Activated CD4-positive, alpha-beta T cell treated with anti-CD3 and anti-CD28 coated beads, Interleukin-2, amount 10 ng/mL, durations not matched to agents 24 days and 14 days (primary cell): ENCODE results near the gene SHROOM4. TPM values are rescaled to one million over a fixed set of nuclear protein-coding genes. Genes with fewer than 3 reads are reported as not detected.

Source experiments
- DNase-seq: peaks from one replicate; pipeline ENCODE4 v3.0.0; 2022
- H3K27ac Mint-ChIP-seq: one replicate; pipeline ENCODE4 v1.8.0; 2022; ENCODE audit warnings: mild to moderate bottlenecking, mixed read lengths
- H3K27me3 Mint-ChIP-seq: one replicate; pipeline ENCODE4 v1.8.0; 2022; ENCODE audit warnings: mixed read lengths
- H3K36me3 Mint-ChIP-seq: one replicate; pipeline ENCODE4 v1.8.0; 2022; ENCODE audit warnings: low read depth, mild to moderate bottlenecking, mixed read lengths
- H3K4me1 Mint-ChIP-seq: one replicate; pipeline ENCODE4 v1.8.0; 2021; ENCODE audit warnings: mixed read lengths
- H3K4me3 Mint-ChIP-seq: one replicate; pipeline ENCODE4 v1.8.0; 2022; ENCODE audit warnings: mild to moderate bottlenecking, moderate library complexity, mixed read lengths
- H3K9me3 Mint-ChIP-seq: one replicate; pipeline ENCODE4 v1.8.0; 2021; ENCODE audit warnings: mixed read lengths
- intact Hi-C: fragments of 100-400 bp; cut with micrococcal nuclease; formaldehyde crosslinking; loops from one replicate; pipeline ENCODE4 v1.15.1; 2023
- total RNA-seq: library from RNA; stranded (reverse); gene quantifications from 2 replicates; pipeline ENCODE4 v1.2.3, GENCODE V29; 2022

The SHROOM4 gene
- total RNA-seq, 1 donor from 2014 or later, result not detected

DNA sequence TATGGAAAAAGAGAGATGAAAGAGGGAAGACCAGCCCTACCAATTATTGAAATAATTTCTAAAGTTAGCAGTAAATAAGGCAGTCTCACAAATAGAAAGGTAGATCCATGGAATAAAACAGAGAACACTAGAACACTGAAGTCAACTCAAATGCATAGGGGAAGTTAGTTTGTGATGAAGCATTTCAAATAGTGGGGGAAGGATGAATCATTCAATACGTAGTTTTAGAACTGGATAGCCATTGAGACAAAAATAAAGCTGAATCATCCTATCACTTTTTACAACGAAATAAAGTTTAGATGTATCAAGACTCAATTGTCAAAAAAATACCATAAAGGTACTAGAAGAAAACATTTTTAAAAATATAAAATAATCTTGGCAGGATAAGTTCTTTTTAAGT is 200.1 kb downstream of the SHROOM4 start:
- intact Hi-C loops, result no loop called here

DNA sequence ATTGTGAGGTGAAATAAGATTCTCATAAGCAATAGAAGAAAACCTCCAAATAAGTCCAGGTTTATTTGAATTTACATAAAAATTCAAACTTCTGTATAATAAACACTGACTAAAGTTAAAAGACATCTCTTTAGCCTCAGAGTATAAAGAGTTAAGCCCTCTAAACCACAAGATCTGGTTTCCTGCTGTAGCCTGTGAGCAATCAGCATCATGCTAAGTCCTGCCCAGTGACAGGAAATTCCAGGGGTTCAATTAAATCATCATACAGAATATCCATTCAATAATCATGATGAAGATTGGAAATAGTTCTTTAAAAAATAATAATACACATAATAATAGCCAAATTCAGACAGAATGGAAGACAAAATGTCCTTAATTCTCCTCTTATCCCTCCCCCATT is 204.2 kb downstream of the SHROOM4 start:
- no peaks in the 10 kb centered on the region for H3K4me1 Mint-ChIP-seq
- H3K4me3 Mint-ChIP-seq, result no peak overlapping the region
- no peaks in the 10 kb centered on the region for H3K9me3 Mint-ChIP-seq
- DNase-seq, result no peak
- no peak overlapping the region for H3K27ac Mint-ChIP-seq
- H3K27me3 Mint-ChIP-seq, result peaks cover 2% of the 10 kb centered on the region
- intact Hi-C loops, result no loop called here
- no peaks in the 10 kb centered on the region for H3K36me3 Mint-ChIP-seq

More for the DNA sequence above, 200.1 kb downstream of the SHROOM4 start:
- Mint-ChIP-seq H3K9me3 (no peaks in the 10 kb centered on the region), H3K36me3 (no peaks in the 10 kb centered on the region), H3K4me3 (no peak overlapping the region), H3K27ac (no peak overlapping the region), H3K27me3 (peaks cover 4% of the 10 kb centered on the region), H3K4me1 (no peaks in the 10 kb centered on the region)
- DNase-seq, result no peak

DNA sequence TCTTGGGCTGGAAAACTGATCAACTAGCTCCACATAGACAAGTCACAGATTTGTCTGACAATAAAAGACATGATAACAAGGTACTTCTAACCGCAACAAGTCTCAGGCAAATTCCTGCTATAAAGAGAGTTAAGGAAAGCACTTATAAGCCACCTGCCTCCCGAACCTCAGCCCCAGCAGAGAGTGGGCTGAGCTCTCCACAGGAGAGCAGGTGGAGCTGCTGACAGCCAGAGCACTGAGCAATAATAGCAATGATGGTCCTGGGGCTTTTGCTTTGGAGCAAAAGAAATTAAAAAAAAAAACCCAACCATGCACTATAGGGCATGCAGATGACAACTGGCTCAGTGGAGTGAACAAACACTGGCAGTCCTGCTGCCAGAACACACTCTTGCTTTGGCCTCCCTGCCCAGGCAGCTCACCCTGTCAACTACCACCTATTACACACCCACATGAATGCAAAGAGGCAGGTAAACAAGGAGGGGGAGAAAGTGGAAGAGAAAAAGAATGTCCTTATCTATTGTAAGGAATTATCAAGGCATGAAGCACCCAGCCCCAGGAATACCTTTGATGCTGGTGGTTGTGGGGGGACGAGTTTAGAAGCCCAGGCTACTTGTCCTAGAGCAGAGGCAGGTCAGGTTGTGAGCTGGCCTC is 207.6 kb downstream of the SHROOM4 start:
- Mint-ChIP-seq H3K4me3 (no peak overlapping the region), H3K27me3 (no peaks in the 10 kb centered on the region), H3K9me3 (no peaks in the 10 kb centered on the region), H3K36me3 (no peaks in the 10 kb centered on the region), H3K27ac (no peak overlapping the region), H3K4me1 (no peaks in the 10 kb centered on the region)
- intact Hi-C loops, result no loop called here
- no peak for DNase-seq

DNA sequence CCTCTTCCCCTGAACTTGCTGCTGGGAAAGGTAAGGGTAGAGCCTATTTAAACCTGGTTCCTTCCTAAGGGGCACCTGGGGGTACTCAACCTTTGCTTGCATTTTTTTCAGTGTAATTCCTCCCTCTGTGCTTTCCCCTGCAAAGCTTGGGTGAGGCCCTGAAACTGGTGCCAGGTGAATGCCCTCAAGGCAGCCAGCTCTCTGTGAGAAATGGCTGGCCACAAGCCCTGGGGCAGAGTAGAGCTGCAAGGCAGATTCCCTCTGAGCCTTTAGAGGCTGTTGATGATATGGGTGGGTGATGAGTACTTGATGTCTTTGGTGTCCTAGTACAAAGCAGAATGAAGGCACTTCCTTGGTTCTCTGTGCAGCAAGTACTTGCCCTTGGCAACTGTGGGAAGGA is 217.9 kb downstream of the SHROOM4 start:
- DNase-seq, result no peak
- Mint-ChIP-seq H3K27me3 (no peaks in the 10 kb centered on the region), H3K36me3 (no peaks in the 10 kb centered on the region), H3K9me3 (no peaks in the 10 kb centered on the region), H3K4me3 (no peak overlapping the region), H3K27ac (no peak overlapping the region), H3K4me1 (no peaks in the 10 kb centered on the region)
- intact Hi-C loops, result no loop called here

DNA sequence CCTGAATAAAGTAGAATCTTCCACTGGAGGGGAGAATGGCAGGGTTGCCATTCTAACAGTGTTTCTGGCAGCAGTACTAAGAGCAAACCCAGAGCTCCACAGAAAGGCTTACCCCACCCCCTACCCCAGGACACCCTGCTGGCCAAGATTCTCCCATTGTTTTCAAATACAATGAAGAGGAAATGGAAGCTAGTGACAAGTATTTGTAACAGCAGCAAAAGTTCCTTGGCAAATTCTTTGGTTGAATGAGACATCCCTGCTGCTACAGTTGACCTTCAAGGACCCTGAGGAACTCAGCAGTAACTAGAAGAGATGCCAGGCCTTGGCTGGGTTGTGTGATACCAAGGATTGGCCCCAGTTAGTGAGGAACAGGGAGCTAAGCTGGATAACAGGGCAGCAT is 219.2 kb downstream of the SHROOM4 start:
- H3K27me3 Mint-ChIP-seq, result no peaks in the 10 kb centered on the region
- H3K4me1 Mint-ChIP-seq, result no peaks in the 10 kb centered on the region
- H3K36me3 Mint-ChIP-seq, result no peaks in the 10 kb centered on the region
- H3K9me3 Mint-ChIP-seq, result no peaks in the 10 kb centered on the region
- no peak overlapping the region for H3K4me3 Mint-ChIP-seq
- DNase-seq, result no peak
- H3K27ac Mint-ChIP-seq, result no peak overlapping the region
- intact Hi-C loops, result no loop called here

DNA sequence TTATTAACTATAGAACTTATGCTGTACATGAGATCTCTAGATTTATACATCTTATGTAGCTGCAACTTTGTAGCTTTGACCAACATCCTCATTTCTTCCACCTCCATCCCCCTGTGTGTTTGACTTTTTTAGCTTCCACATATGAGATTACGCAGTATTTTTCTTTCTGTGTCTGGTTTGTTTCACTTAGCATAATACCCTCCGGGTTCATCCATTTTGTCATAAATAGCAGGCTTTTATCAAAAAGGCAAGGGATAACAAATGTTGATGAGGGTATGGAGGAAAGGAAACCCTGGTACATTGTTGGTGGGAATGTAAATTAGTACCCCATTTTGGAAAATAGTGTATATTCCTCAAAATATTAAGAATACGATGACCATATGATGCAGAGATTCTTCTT is 227.0 kb downstream of the SHROOM4 start:
- no peak overlapping the region for H3K4me3 Mint-ChIP-seq
- no peaks in the 10 kb centered on the region for H3K9me3 Mint-ChIP-seq
- intact Hi-C loops, result no loop called here
- H3K27ac Mint-ChIP-seq, result no peak overlapping the region
- H3K36me3 Mint-ChIP-seq, result no peaks in the 10 kb centered on the region
- DNase-seq, result no peak
- no peaks in the 10 kb centered on the region for H3K27me3 Mint-ChIP-seq
- no peaks in the 10 kb centered on the region for H3K4me1 Mint-ChIP-seq

DNA sequence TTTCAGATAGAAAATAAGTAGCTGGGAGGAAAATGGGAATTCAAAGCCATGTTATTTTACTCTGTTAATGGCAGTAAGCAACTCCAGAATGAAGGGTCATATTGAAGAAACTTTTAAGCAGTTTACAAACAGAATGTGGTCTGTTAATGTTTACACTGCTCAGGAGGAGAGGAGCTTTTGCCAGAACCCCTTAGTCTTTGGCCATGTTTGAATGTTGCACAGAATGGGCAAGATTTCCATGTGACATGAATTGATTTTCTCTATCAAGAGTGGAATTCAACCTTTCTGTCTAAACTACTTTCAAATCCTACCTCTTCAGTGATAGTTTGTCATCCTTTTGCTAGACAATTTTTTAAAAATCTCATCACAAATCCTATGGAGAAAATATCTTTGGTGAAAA is 227.6 kb downstream of the SHROOM4 start:
- Mint-ChIP-seq H3K4me3 (no peak overlapping the region), H3K9me3 (no peaks in the 10 kb centered on the region), H3K27me3 (no peaks in the 10 kb centered on the region), H3K4me1 (no peaks in the 10 kb centered on the region), H3K27ac (no peak overlapping the region), H3K36me3 (no peaks in the 10 kb centered on the region)
- intact Hi-C loops, result no loop called here
- no peak for DNase-seq

DNA sequence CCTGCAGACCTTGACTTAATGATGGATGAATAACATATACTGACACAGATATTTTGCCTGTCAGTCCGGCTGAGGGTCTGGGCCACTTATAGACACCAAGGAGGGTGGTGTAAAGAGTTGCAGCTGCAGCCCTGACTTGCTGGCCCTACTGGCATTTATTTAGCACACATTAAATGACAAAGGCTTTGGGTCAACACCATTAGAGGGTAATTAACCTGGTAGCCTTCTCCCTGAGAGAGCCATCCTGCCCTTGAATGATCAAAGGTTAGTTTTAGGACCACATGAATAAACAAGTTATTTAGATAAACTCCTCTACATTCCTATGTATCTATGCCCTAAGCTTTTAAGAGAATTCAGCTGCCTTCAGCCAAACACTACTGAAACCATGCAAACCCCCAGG is 232.6 kb downstream of the SHROOM4 start:
- Mint-ChIP-seq H3K27me3 (peaks cover 2% of the 10 kb centered on the region), H3K27ac (no peak overlapping the region), H3K36me3 (no peaks in the 10 kb centered on the region), H3K4me3 (no peak overlapping the region), H3K9me3 (no peaks in the 10 kb centered on the region), H3K4me1 (no peaks in the 10 kb centered on the region)
- intact Hi-C loops, result no loop called here
- no peak for DNase-seq

DNA sequence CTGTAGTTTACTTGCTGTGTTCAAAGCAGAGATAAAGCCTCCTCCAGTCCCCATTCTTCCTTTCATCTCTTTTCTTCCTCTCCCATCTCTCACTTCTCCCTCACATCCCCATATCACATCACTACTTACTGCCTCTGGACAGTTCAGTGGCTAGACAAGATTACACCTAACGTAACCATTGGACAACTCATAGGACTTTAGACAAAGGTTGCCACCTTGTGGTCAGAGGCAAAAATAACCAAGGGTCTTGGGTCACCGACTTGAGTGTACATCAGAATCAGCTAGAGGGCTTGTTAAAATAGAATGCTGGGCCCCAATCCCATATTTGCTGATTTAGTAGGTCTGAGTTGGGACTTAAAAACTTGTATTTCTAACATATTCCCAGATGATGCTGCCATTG is 234.0 kb downstream of the SHROOM4 start:
- peak; percentile 74 for DNase-seq
- no peaks in the 10 kb centered on the region for H3K4me1 Mint-ChIP-seq
- H3K36me3 Mint-ChIP-seq, result no peaks in the 10 kb centered on the region
- H3K4me3 Mint-ChIP-seq, result no peak overlapping the region
- H3K9me3 Mint-ChIP-seq, result no peaks in the 10 kb centered on the region
- intact Hi-C loops, result no loop called here
- H3K27me3 Mint-ChIP-seq, result peaks cover 2% of the 10 kb centered on the region
- H3K27ac Mint-ChIP-seq, result no peak overlapping the region

DNA sequence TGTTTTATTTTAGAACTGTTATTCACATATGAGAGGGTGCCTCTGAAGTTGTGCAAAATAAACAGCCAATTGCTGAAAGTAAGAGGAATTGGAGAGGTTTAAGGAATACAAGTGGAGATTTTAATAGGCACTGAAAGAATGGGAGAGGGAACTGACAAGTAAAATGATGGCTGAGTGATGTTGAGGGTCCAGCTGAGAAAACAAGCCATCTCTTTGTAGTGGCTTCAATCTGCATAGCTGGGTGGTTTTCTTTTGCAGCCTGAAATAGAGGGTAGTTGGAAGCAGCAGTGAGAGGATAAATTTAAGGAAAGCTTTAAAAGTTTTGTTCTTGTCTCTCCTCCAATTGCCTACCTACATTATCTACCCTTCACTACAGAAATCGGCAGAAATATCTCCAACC is 236.7 kb downstream of the SHROOM4 start:
- Mint-ChIP-seq H3K4me3 (no peak overlapping the region), H3K27ac (no peak overlapping the region), H3K36me3 (no peaks in the 10 kb centered on the region), H3K9me3 (no peaks in the 10 kb centered on the region), H3K27me3 (peaks cover 2% of the 10 kb centered on the region), H3K4me1 (no peaks in the 10 kb centered on the region)
- DNase-seq, result no peak
- intact Hi-C loops, result no loop called here

DNA sequence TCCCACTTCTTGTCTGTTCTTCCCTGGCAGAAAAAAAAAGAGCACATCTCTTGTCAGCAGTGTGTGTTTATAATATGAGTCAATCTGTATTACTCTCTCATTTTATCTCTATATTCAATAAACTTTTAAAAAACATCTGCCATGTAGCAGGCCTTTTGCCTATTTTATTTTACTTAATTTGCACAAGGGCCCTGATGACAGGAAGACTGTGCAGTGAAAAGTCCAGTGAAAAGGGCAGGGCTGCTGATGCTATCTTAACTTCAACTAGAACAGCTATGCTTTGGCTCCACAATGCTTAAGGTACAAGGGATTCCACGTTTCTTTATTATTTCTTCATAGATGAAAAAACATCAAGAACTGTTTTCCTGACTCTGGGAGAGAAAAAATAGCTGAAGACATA is 246.4 kb downstream of the SHROOM4 start:
- no peak overlapping the region for H3K27ac Mint-ChIP-seq
- intact Hi-C loops, result no loop called here

DNA sequence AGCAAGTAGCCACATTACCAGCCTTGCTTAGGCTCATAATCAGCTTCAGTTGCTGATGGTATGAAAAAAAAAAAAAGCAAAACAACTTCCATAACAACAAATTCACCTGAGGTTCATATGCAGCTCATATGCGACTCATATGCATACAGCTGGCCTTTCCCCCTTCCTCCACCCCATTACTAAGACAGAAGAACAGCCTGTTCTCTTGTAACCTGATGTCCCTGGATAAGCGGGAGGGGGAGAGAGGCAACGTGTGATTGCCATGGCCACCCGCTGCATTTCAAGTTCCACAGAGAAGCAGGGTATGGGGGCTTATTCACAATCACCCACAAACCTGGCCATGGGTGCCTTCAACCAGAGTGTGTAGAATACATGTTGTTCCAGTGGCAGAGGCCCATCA is 248.3 kb downstream of the SHROOM4 start:
- no peaks in the 10 kb centered on the region for H3K4me1 Mint-ChIP-seq
- intact Hi-C loops, result no loop called here
- no peaks in the 10 kb centered on the region for H3K36me3 Mint-ChIP-seq
- no peak for DNase-seq
- H3K27ac Mint-ChIP-seq, result no peak overlapping the region
- no peak overlapping the region for H3K4me3 Mint-ChIP-seq
- no peaks in the 10 kb centered on the region for H3K27me3 Mint-ChIP-seq
- peaks cover under 1% of the 10 kb centered on the region for H3K9me3 Mint-ChIP-seq

More for the DNA sequence above, 246.4 kb downstream of the SHROOM4 start:
- Mint-ChIP-seq H3K27me3 (no peaks in the 10 kb centered on the region), H3K4me1 (no peaks in the 10 kb centered on the region), H3K4me3 (no peak overlapping the region), H3K36me3 (no peaks in the 10 kb centered on the region), H3K9me3 (no peaks in the 10 kb centered on the region)
- no peak for DNase-seq

Other genes with a start within 250 kb of the SHROOM4 start
- gene BMP15, start 96.5 kb upstream of the SHROOM4 start, total RNA-seq, result not detected in 2 replicates